ENCODE results near the gene SMG9. TPM values are rescaled to one million over a fixed set of nuclear protein-coding genes. Genes with fewer than 3 reads are reported as not detected.

SMG9 gene
- total RNA-seq, 1 donor from 2014 or later: 35.0 TPM

GRCh38 chr19:43763473-43763939 is 8.7 kb upstream of the SMG9 start:
- no peak for FAIRE-seq
- H3K4me3 Mint-ChIP-seq (ENCODE audit: unreplicated experiment): peak overlapping the region; percentile 57
- H3K9me3 Mint-ChIP-seq (ENCODE audit: unreplicated experiment): no peaks in the 10 kb centered on the region

GRCh38 chr19:43762814-43763213 is 8.1 kb upstream of the SMG9 start:
- Mint-ChIP-seq H3K4me1 (ENCODE audit: low read depth, unreplicated experiment) (peaks cover 40% of the 10 kb centered on the region), H3K27ac (ENCODE audit: unreplicated experiment) (no peak overlapping the region), H3K9me3 (ENCODE audit: unreplicated experiment) (no peaks in the 10 kb centered on the region), H3K36me3 (ENCODE audit: low read depth, unreplicated experiment) (no peaks in the 10 kb centered on the region), H3K4me3 (ENCODE audit: unreplicated experiment) (no peak overlapping the region), H3K27me3 (ENCODE audit: low read depth, unreplicated experiment) (no peaks in the 10 kb centered on the region)
- DNase-seq (ENCODE audit: low read depth) (no peak), FAIRE-seq (no peak)
- H3K27me3 ChIP-seq (ENCODE audit: insufficient read depth, low read length): no peaks in the 10 kb centered on the region
- no peak overlapping the region for H3K4me3 ChIP-seq (ENCODE audit: insufficient read depth, low read depth, low read length)
- H3K79me2 ChIP-seq (ENCODE audit: insufficient read depth, low read length): no peaks in the 10 kb centered on the region
- no peak overlapping the region for H2AFZ ChIP-seq (ENCODE audit: low read depth, low read length)
- H4K20me1 ChIP-seq (ENCODE audit: insufficient read depth, low read length): no peaks in the 10 kb centered on the region
- no peaks in the 10 kb centered on the region for H3K9me3 ChIP-seq (ENCODE audit: insufficient read depth, low read depth, low read length)
- no peak overlapping the region for H3K9ac ChIP-seq (ENCODE audit: low read length)
- H3K27ac ChIP-seq (ENCODE audit: low read depth, low read length): no peak overlapping the region
- no peaks in the 10 kb centered on the region for H3K36me3 ChIP-seq (ENCODE audit: insufficient read depth, low read length)
- H3K4me1 ChIP-seq (ENCODE audit: insufficient read depth, low read length): peaks cover 53% of the 10 kb centered on the region
- H3K4me2 ChIP-seq (ENCODE audit: low read length): no peak overlapping the region
- no peak for TF ChIP-seq CTCF (IDR thresholded peaks at IDR 0.05; ENCODE audit: insufficient read depth, low read depth, low read length)
- TF ChIP-seq EZH2 (IDR thresholded peaks at IDR 0.05; ENCODE audit: insufficient read depth, low read length): no peak

More at GRCh38 chr19:43763473-43763939, 8.7 kb upstream of the SMG9 start:
- Histone ChIP-seq H3K36me3 (ENCODE audit: insufficient read depth, low read length) (no peaks in the 10 kb centered on the region), H3K4me1 (ENCODE audit: insufficient read depth, low read length) (peaks cover 52% of the 10 kb centered on the region), H3K27ac (ENCODE audit: low read depth, low read length) (peak overlapping the region; percentile 52), H3K4me2 (ENCODE audit: low read length) (peak overlapping the region; percentile 57), H3K9ac (ENCODE audit: low read length) (peak overlapping the region; percentile 49), H2AFZ (ENCODE audit: low read depth, low read length) (peak overlapping the region; percentile 50), H3K27me3 (ENCODE audit: insufficient read depth, low read length) (no peaks in the 10 kb centered on the region), H3K79me2 (ENCODE audit: insufficient read depth, low read length) (no peaks in the 10 kb centered on the region), H3K9me3 (ENCODE audit: insufficient read depth, low read depth, low read length) (no peaks in the 10 kb centered on the region), H4K20me1 (ENCODE audit: insufficient read depth, low read length) (no peaks in the 10 kb centered on the region), H3K4me3 (ENCODE audit: insufficient read depth, low read depth, low read length) (no peak overlapping the region)
- TF ChIP-seq CTCF (IDR thresholded peaks at IDR 0.05; ENCODE audit: insufficient read depth, low read depth, low read length) (no peak), EZH2 (IDR thresholded peaks at IDR 0.05; ENCODE audit: insufficient read depth, low read length) (no peak)
- Mint-ChIP-seq H3K27ac (ENCODE audit: unreplicated experiment) (peak overlapping the region; percentile 87), H3K27me3 (ENCODE audit: low read depth, unreplicated experiment) (no peaks in the 10 kb centered on the region), H3K36me3 (ENCODE audit: low read depth, unreplicated experiment) (no peaks in the 10 kb centered on the region), H3K4me1 (ENCODE audit: low read depth, unreplicated experiment) (peaks cover 39% of the 10 kb centered on the region)
- peak; percentile 55 for DNase-seq (ENCODE audit: low read depth)

- no peak for TF ChIP-seq CTCF (IDR thresholded peaks at IDR 0.05; ENCODE audit: insufficient read depth, low read depth, low read length)
- no peak for TF ChIP-seq EZH2 (IDR thresholded peaks at IDR 0.05; ENCODE audit: insufficient read depth, low read length)
- Histone ChIP-seq H3K79me2 (ENCODE audit: insufficient read depth, low read length) (peaks cover 5% of the 10 kb centered on the region), H3K4me1 (ENCODE audit: insufficient read depth, low read length) (peaks cover 62% of the 10 kb centered on the region), H3K9ac (ENCODE audit: low read length) (no peak overlapping the region), H3K27ac (ENCODE audit: low read depth, low read length) (peak overlapping the region; percentile 59), H4K20me1 (ENCODE audit: insufficient read depth, low read length) (no peaks in the 10 kb centered on the region), H3K4me2 (ENCODE audit: low read length) (no peak overlapping the region), H3K27me3 (ENCODE audit: insufficient read depth, low read length) (no peaks in the 10 kb centered on the region), H3K4me3 (ENCODE audit: insufficient read depth, low read depth, low read length) (no peak overlapping the region), H2AFZ (ENCODE audit: low read depth, low read length) (no peak overlapping the region), H3K36me3 (ENCODE audit: insufficient read depth, low read length) (no peaks in the 10 kb centered on the region), H3K9me3 (ENCODE audit: insufficient read depth, low read depth, low read length) (no peaks in the 10 kb centered on the region)
- Mint-ChIP-seq H3K36me3 (ENCODE audit: low read depth, unreplicated experiment) (no peaks in the 10 kb centered on the region), H3K4me3 (ENCODE audit: unreplicated experiment) (no peak overlapping the region), H3K27me3 (ENCODE audit: low read depth, unreplicated experiment) (no peaks in the 10 kb centered on the region), H3K27ac (ENCODE audit: unreplicated experiment) (no peak overlapping the region), H3K9me3 (ENCODE audit: unreplicated experiment) (no peaks in the 10 kb centered on the region), H3K4me1 (ENCODE audit: low read depth, unreplicated experiment) (peaks cover 46% of the 10 kb centered on the region)
- no peak for DNase-seq (ENCODE audit: low read depth)
- FAIRE-seq: no peak
Measured at GRCh38 chr19:43760941-43761340, 6.2 kb upstream of the SMG9 start.

Data from astrocyte (in vitro differentiated cells and primary cell).